Fibroblast of pulmonary artery (primary cell): ENCODE data around the gene C1QTNF3.

ENCODE experiments used
- DNase-seq: peaks from one replicate; pipeline ENCODE4 v3.0.0-alpha.2; 2010; ENCODE audit warnings: low read depth
- H3K4me3 ChIP-seq: replicated peaks from 2 replicates; pipeline ENCODE4 v1.5.1; 2011; ENCODE audit warnings: low read depth, mild to moderate bottlenecking, control low read depth, low read length, moderate library complexity
- TF ChIP-seq, protein P1 (sequence below): IDR thresholded peaks from 2 replicates; pipeline ENCODE4 v1.5.1; 2011; ENCODE audit warnings: mild to moderate bottlenecking, control low read depth, low read length, inconsistent platforms; ENCODE audit errors: missing control alignments

The C1QTNF3 gene

DNA sequence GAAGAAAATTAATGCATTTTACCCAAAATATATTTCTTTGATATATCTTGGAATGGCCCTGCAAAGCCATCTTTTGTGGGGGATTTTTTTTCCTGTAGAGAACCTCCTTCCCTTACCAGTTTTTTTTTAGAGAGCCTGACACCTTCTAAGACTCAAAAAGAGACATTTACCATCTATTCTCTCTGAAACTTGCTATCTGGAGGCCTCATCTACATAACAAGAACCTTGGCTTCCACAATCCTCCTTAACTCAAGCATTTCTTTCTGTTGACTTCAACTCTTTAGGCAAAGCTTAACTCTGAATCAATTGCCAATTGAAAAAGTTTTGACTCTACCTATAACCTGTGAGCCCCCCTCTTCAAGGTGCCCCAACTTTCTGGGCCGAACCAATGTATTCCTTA lies 64.7 kb downstream of the C1QTNF3 start:
- no peak for DNase-seq
- no peak overlapping the region for H3K4me3 ChIP-seq
- TF ChIP-seq, protein P1, sequence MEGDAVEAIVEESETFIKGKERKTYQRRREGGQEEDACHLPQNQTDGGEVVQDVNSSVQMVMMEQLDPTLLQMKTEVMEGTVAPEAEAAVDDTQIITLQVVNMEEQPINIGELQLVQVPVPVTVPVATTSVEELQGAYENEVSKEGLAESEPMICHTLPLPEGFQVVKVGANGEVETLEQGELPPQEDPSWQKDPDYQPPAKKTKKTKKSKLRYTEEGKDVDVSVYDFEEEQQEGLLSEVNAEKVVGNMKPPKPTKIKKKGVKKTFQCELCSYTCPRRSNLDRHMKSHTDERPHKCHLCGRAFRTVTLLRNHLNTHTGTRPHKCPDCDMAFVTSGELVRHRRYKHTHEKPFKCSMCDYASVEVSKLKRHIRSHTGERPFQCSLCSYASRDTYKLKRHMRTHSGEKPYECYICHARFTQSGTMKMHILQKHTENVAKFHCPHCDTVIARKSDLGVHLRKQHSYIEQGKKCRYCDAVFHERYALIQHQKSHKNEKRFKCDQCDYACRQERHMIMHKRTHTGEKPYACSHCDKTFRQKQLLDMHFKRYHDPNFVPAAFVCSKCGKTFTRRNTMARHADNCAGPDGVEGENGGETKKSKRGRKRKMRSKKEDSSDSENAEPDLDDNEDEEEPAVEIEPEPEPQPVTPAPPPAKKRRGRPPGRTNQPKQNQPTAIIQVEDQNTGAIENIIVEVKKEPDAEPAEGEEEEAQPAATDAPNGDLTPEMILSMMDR = no peak

DNA sequence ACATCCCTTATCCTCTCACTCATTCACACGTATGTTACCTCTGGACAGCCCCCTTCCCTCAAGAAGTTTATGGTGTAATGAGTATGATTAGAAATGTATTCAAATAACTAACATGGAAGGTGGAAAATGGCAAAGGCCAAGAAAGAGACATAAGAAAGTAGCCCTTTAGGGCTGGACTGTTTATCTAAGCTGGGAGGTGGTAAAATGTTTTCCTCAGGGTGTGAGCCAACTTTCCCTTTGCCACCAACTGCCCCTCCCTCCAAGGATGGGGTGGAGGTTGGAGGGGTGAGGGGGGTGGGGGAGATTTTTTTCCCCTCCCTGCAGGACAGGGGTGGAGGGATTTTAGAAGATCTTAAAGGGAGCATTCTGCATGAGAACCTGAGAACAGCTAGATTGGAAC lies 66.7 kb downstream of the C1QTNF3 start:
- DNase-seq = no peak
- TF ChIP-seq, protein P1 = no peak
- no peak overlapping the region for H3K4me3 ChIP-seq

GRCh38 chr5:33975852-33976251 lies 67.2 kb downstream of the C1QTNF3 start:
- peak; percentile 11 for DNase-seq
- no peak overlapping the region for H3K4me3 ChIP-seq
- TF ChIP-seq, protein P1 = no peak

GRCh38 chr5:33973271-33973670 lies 69.7 kb downstream of the C1QTNF3 start:
- no peak overlapping the region for H3K4me3 ChIP-seq
- TF ChIP-seq, protein P1 = no peak
- no peak for DNase-seq

DNA sequence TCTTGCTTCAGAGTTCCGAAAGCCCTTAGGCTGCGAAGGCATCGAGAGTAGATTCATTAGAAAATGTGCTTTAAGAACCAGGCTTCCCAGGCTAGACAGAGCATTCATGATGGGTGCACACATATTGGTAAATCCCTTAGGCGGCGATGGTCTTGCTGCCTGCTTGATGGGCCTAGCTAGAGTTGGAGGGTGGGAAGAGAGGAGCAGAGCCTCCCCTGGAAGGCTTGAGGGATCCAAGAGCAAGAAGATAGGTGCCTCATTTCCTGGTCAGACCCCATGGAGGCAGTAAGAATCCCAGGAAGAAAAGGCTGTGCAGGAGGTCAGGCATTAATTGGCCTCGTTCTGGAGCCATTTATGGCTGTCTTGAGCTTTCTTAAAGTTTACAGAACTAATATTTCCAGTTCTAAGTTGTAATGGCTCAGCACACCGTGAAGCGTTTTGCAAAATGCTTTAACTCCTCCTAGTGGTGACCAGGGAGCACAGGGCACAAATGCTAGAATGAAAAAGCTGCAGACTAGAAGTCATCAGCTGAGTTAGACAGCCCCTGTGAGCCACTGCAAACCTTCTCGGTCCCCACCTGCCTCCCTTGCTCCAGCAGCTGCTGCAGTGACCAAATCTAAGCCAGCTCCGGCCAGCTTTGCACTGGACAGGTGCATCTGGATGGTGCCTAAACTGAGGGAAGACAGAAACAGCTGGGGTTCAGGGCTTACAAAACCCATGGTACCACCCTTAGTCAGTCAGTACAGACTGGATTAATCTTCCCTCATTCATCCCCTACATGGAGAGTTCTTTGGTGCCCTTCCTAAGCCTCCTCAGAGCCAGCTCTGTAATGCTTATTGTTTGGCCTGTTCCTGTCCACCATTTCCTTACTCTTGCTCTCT lies 73.2 kb downstream of the C1QTNF3 start:
- no peak overlapping the region for H3K4me3 ChIP-seq
- TF ChIP-seq, protein P1 = peak; percentile 97
- DNase-seq = peak; percentile 79

- TF ChIP-seq, protein P1 = no peak
- DNase-seq = peak; percentile 3
- H3K4me3 ChIP-seq = no peak overlapping the region
Observed at GRCh38 chr5:33968211-33969005, 74.6 kb downstream of the C1QTNF3 start.
